Right cardiac atrium (tissue), 5 donors: ENCODE measurements around the gene MISP3. TPM values are rescaled to one million over a fixed set of nuclear protein-coding genes. Genes with fewer than 3 reads are reported as not detected.
A peak's percentile ranks its signal among the peaks of the same experiment; 100 is the strongest.

Experiments
- ATAC-seq, 2 donors: fragments of 200-7000 bp; cut with Tn5 transposase; one replicate each; pipeline versions ENCODE4 v1.8.0 to v1.9.1; 2020; ENCODE audit warnings: moderate library complexity in 2 of 2, mild to moderate bottlenecking in 1 of 2
- DNase-seq, 3 donors: peaks; one replicate each; pipeline ENCODE4 v3.0.0-alpha.2; 2020
- H3K27ac ChIP-seq: one replicate; pipeline ENCODE4 v1.5.1; 2013; ENCODE audit warnings: mild to moderate bottlenecking, low read length, control low read depth, moderate library complexity
- H3K27me3 ChIP-seq: one replicate; pipeline ENCODE4 v1.6.1; 2013; ENCODE audit not compliant: control insufficient read depth, insufficient read depth
- H3K4me1 ChIP-seq: one replicate; pipeline ENCODE4 v1.6.1; 2013; ENCODE audit warnings: low read length; ENCODE audit not compliant: control insufficient read depth, insufficient read depth
- H3K4me3 ChIP-seq: one replicate; pipeline ENCODE4 v1.5.1; 2013; ENCODE audit warnings: low read length, control low read depth
- H3K9me3 ChIP-seq: one replicate; pipeline ENCODE4 v1.6.1; 2013; ENCODE audit warnings: low read length; ENCODE audit not compliant: control insufficient read depth
- WGBS: extraction: QIAGEN DNeasy Blood & Tissue Kit; methylation state at CpG from one replicate; pipeline ENCODE4 v1.1.7; 2013; 5-methylcytosine and 5-hydroxymethylcytosine counted together
- intact Hi-C, 4 donors: fragments of 100-400 bp; cut with DNase I; formaldehyde crosslinking; loops; one replicate each; pipeline versions ENCODE4 v1.11.0 to v1.14.0; 2022 to 2023
- polyA plus RNA-seq: library from polyadenylated mRNA; stranded (reverse); fragments of 200-250 nt; gene quantifications from one replicate; pipeline ENCODE4 v1.2.3, GENCODE V29; 2013
- total RNA-seq, 4 donors: library from RNA; stranded (reverse); fragmentation: NEBNext Ultra II Directional; extraction: Animal tissue kit (Norgen Biotek cat#: 25700); gene quantifications; one replicate each; pipeline ENCODE4 v1.2.1, GENCODE V29; 2021
- donor health status: healthy with polysubstance abuse.
- donor health status: DM: no; HTN: yes; CAD: no.
- donor health status: DM: no; HTN: no; CAD: no.
- donor health status: DM: no; HTN: yes; CAD: no; lungs with severe emphysema.
- donor health status: DM: yes; HTN: yes; CAD: no.

The MISP3 gene
- total and polyA plus RNA-seq, 5 donors, result 6.4 to 11.1 (median 9.4) TPM

DNA sequence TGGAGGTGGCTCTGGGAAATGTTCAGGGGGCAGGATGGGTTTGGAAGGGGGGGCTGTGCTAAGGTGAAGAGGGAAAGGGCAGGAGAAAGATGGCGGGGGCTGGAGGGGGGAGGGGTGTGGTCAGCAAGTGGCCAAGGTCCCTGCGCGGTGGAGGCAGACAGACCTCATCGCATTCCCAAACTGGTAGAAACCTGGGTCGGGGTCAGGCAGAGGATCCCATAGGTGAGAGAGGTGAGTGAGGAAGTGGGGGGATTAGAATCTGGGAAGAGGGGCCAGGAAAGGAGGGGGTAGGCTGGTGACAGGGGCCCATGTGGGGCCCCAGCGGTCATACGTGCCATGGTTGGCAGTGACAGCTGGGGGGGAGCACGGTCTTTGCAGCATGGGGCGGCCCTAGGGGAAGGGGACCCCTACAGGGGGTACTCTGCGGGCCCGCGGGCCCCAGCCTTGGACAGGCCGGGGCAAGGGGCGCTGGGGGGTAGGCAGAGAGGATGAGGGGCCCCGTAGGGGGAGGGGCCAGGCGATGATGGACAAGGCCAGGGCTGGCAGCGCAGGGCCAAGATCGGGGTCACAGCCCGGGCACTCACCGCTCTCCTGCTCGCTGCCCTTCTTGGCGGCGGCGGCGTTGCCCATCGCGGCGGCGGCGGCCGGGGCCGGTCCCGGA, 44.5 kb downstream of the MISP3 start:
- Histone ChIP-seq H3K4me3 (peak overlapping the region; percentile 95), H3K4me1 (peaks cover 19% of the 10 kb centered on the region), H3K27me3 (no peaks in the 10 kb centered on the region), H3K9me3 (no peaks in the 10 kb centered on the region), H3K27ac (peak overlapping the region; percentile 95)
- under 1% methylated on average over 33 of the region's 33 CpGs for WGBS
- intact Hi-C loops, result loop anchor here in 2 of 4 donors (5.0 kb wide), 2 partner anchors 35 to 45 kb away; partner anchors contain the start of gene MISP3 (in 1 of the 2)
- ATAC-seq (no peak), DNase-seq (peak; percentile 64 to 87 (median 80))

DNA sequence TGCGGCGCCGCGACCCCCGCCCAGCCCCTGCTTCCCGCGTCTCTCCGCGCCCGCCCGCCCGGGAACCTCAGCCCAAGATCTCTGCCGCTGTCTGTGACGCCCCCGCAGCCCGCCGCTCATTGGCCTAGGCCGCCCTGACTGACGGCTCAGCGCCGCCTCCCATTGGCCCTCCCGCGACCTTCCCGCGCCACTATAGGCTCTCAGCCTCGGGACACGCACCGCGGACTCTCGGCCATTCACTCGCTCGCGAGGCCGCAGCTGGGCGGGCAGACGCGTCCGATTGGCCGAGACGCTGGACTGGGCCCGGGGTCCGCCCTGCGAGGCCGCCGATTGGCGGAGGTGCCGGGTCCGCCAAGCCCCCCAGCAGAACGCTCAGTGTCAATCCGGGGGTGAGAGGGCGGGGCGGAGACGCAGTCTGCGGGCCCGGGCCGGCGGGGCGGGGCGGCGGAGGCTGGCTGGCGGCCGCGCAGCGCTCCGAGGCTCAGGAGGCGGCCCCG, 45.1 kb downstream of the MISP3 start, which contains the start of gene PRKACA:
Gene PRKACA (minus strand): TSS at position 95 of the 497 bp plus-strand sequence. CDS start 215 bp downstream, outside the sequence.
- Histone ChIP-seq H3K27me3 (no peaks in the 10 kb centered on the region), H3K27ac (peak within 1 kb of the TSS; percentile 99), H3K4me1 (peaks cover 15% of the 10 kb centered on the region), H3K9me3 (no peaks in the 10 kb centered on the region), H3K4me3 (peak within 1 kb of the TSS; percentile 95)
- ATAC-seq (peak; percentile 92 to 94), DNase-seq (peak; percentile 99 to 100 (median 100))
- under 1% methylated on average over 67 of the region's 67 CpGs for WGBS
- intact Hi-C loops, result loop anchor here in 2 of 4 donors (5.0 kb wide), 2 partner anchors 35 to 45 kb away; partner anchors contain the start of gene MISP3 (in 1 of the 2)

DNA sequence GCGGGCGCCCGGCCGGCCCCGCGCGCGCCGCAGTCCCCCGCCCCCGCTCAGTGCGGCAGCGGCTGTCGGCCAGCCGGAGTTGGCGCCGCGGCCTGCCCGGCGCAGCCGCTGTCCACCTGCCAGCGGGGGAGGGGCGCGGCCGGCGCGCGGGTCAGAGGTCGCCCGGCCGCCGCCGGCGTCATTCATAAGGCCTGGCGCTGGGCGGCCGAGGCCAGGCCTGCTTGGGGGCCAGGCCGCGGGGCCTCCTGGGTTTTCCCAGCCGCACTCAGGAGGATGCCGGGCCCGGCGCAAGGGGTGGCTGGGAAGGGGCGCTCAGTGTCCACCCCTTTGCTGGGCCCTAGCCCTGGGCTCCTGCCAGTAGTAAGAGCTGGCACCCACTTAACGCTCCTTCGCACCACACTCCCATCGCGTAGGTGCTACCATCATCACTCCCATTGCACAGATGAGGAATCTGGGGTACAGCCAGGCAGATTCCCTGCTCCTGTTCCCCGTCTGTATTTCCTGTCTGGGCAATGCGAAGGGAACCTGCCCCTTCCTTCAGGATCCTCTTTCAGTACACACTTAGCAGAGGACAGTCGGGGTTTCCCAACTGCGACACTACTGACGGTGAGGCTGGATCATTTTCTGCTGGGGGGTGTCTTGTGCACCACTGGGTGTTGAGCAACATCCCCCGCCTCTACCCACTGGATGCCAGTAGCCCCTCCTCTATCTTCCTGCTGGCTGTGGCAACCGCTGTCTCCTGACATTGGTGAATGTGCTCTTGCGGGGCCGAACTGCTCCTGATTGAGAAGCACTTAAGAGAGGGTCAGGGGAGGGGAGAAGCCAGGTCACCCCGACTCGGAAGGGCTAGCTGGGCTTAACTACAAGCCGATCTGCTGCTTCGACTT, 45.8 kb downstream of the MISP3 start:
- 2% methylated on average over 50 of the region's 61 CpGs for WGBS
- H3K9me3 ChIP-seq, result no peaks in the 10 kb centered on the region
- peak overlapping the region; percentile 99 for H3K27ac ChIP-seq
- ATAC-seq (peak; percentile 58), DNase-seq (peak; percentile 89 to 92 (median 92))
- H3K27me3 ChIP-seq, result no peaks in the 10 kb centered on the region
- H3K4me1 ChIP-seq, result peaks cover 13% of the 10 kb centered on the region
- intact Hi-C loops, result loop anchor here in 2 of 4 donors (5.0 kb wide), 2 partner anchors 36 to 46 kb away; partner anchors contain the start of gene MISP3 (in 1 of the 2)
- H3K4me3 ChIP-seq, result peak overlapping the region; percentile 51

DNA sequence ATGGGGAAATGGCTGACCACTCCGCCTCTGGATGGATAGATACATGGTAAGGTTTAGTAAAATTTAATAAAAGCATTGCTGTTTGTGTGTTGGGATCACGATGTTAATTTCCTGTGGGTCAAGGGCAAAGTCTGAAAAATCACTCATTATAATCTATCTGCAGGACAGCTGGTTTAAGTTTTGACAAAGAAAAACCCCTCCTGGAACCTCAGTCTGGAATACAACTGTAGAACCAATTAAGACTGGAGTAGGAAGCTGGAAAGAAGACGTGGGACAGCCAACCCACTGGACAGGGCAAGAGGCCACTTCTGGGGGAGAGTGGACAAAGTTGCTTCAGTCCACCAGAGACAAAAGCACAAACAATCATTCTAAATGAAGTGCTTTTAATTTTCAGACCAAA, 46.6 kb downstream of the MISP3 start:
- Histone ChIP-seq H3K9me3 (no peaks in the 10 kb centered on the region), H3K4me1 (peaks cover 8% of the 10 kb centered on the region), H3K4me3 (peak overlapping the region; percentile 1), H3K27ac (peak overlapping the region; percentile 99), H3K27me3 (no peaks in the 10 kb centered on the region)
- 35% methylated on average over 3 of the region's 3 CpGs for WGBS
- no peak for ATAC-seq
- intact Hi-C loops, result loop anchor here in 2 of 4 donors (5.0 kb wide), 2 partner anchors 37 to 47 kb away; partner anchors contain the start of gene MISP3 (in 1 of the 2)
- DNase-seq, result no peak

DNA sequence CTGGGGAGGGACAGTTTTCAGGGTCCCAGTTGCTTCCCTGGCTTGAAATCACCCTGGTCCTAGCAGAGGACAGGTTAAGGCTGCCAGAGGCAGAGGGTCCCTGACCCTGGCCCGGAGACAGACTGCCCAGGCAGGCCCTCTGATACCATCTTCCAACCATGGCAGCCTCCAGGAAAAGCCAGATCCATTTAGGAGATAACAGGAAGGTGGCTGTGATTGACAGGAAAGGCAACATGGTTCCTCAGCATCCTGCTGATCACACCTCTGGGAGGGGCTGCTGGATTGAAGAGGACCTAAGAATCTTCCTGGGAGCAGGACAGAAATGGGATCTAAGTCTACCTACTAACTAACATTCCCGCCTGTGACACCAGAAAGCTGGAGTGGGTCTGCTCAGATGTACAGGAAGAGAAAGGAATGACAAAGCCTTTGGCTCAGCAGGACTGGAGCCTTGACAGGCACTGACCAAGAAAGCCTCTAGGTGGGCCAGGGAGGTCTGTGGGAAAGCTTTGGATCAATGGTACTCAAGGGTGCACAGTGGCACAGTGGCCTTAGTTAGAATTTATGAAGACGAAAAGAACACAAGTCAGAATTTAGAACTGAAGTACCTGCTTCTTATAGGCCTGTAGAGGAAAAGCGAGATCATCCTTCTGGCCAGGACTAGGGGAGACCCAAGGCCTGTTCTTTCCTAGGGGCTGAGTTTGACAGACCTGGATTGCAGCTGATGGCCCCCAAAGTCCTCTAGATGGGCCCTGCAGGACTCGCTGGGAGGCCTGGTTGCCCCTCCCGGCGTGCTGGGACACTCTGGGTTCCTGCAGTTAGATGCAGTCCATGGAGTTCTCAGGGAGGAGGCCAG, 47.3 kb downstream of the MISP3 start:
- WGBS, result 91% methylated on average over 7 of the region's 7 CpGs
- Histone ChIP-seq H3K27ac (peak overlapping the region; percentile 99), H3K4me3 (no peak overlapping the region), H3K27me3 (no peaks in the 10 kb centered on the region), H3K4me1 (peaks cover 8% of the 10 kb centered on the region), H3K9me3 (no peaks in the 10 kb centered on the region)
- intact Hi-C loops, result loop anchor here in 2 of 4 donors (5.0 kb wide), 2 partner anchors 38 to 48 kb away; partner anchors contain the start of gene MISP3 (in 1 of the 2)
- DNase-seq (no peak), ATAC-seq (no peak)

DNA sequence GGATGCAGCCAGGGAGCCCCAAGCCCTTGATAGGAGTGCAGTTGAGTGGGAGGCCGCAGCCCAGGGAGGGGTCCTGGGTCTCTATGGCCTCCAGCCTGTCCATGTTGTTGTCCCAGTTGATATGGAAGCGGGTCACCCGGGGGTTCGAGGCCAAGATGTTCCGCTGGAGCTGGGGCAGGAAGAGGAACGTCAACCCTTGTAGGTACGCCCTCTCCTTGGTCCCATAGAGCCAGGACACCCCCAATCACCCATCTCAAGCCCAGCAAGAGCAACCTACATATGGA, 47.9 kb downstream of the MISP3 start:
- intact Hi-C loops, result no loop called here
- ATAC-seq, result no peak

DNA sequence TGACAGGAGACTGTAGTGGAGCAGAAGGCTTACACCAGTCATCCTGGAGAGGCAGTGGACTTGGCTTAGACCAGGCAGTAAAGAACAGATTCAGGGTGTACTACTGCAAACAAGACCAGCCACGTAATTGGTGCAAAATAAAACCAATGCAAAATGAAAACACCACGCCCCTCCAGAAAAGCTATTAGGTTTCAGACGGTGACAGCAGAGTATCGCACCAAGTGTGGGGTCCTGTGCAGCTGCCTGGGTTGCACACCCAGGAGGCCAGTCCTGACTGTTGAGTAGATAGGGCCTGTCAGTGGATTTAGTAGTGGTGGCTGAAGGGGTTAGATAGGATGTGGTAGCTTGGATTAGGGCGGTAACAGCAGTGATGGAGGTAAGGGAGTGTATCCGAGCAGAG, 50.3 kb downstream of the MISP3 start:
- no peak for DNase-seq
- H3K4me1 ChIP-seq, result peaks cover 8% of the 10 kb centered on the region
- H3K27ac ChIP-seq, result no peak overlapping the region
- no peak overlapping the region for H3K4me3 ChIP-seq
- no peaks in the 10 kb centered on the region for H3K27me3 ChIP-seq
- no peaks in the 10 kb centered on the region for H3K9me3 ChIP-seq
- ATAC-seq, result no peak
- intact Hi-C loops, result no loop called here
- WGBS, result 94% methylated on average over 6 of the region's 6 CpGs

More for the DNA sequence above, 47.9 kb downstream of the MISP3 start:
- 96% methylated on average over 7 of the region's 7 CpGs for WGBS
- no peak overlapping the region for H3K27ac ChIP-seq
- H3K9me3 ChIP-seq, result no peaks in the 10 kb centered on the region
- peaks cover 8% of the 10 kb centered on the region for H3K4me1 ChIP-seq
- no peak overlapping the region for H3K4me3 ChIP-seq
- no peaks in the 10 kb centered on the region for H3K27me3 ChIP-seq
- DNase-seq, result peak in 2 of 3 donors; percentile 17 to 67

Other genes with a start within 250 kb of the MISP3 start
- 1 to 10 TPM in 2 of 4 donors, under 1 TPM in 1, not detected in 1; 0.86 to 2.1 (median 1.4) TPM for gene NANOS3, start 195.7 kb upstream of the MISP3 start, total RNA-seq
- 1.7 TPM for gene NANOS3, start 195.7 kb upstream of the MISP3 start, polyA plus RNA-seq
- 1 to 10 TPM in 1 of 4 donors, under 1 TPM in 3; 0.40 to 1.2 (median 0.80) TPM for gene BRME1, start 166.7 kb upstream of the MISP3 start, total RNA-seq
- gene BRME1, start 166.7 kb upstream of the MISP3 start, polyA plus RNA-seq, result 0.48 TPM
- gene CC2D1A, start 166.6 kb upstream of the MISP3 start, total RNA-seq, result 10 to 100 TPM; 21.6 to 26.2 (median 22.3) TPM
- gene CC2D1A, start 166.6 kb upstream of the MISP3 start, polyA plus RNA-seq, result 22.9 TPM
- 1 to 10 TPM; 1.4 to 3.2 (median 2.2) TPM for gene PODNL1, start 134.4 kb upstream of the MISP3 start, total RNA-seq
- gene PODNL1, start 134.4 kb upstream of the MISP3 start, polyA plus RNA-seq, result 1.9 TPM
- 10 to 100 TPM; 20.3 to 24.1 (median 21.1) TPM for gene DCAF15, start 120.3 kb upstream of the MISP3 start, total RNA-seq
- 21.5 TPM for gene DCAF15, start 120.3 kb upstream of the MISP3 start, polyA plus RNA-seq
- gene RFX1, start 66.5 kb upstream of the MISP3 start, total RNA-seq, result 10 to 100 TPM; 10.9 to 15.6 (median 13.5) TPM
- gene RFX1, start 66.5 kb upstream of the MISP3 start, polyA plus RNA-seq, result 7.0 TPM
- not detected for gene RLN3, start 44.6 kb upstream of the MISP3 start, total RNA-seq
- not detected for gene RLN3, start 44.6 kb upstream of the MISP3 start, polyA plus RNA-seq
- gene IL27RA, start 41.0 kb upstream of the MISP3 start, total RNA-seq, result 1 to 10 TPM; 3.3 to 4.7 (median 3.7) TPM
- 3.4 TPM for gene IL27RA, start 41.0 kb upstream of the MISP3 start, polyA plus RNA-seq
- under 1 TPM; 0.38 to 0.58 (median 0.48) TPM for gene PALM3, start 10.7 kb upstream of the MISP3 start, total RNA-seq
- gene PALM3, start 10.7 kb upstream of the MISP3 start, polyA plus RNA-seq, result 0.45 TPM
- not detected for gene C19orf67, start 13.0 kb downstream of the MISP3 start, total RNA-seq
- gene C19orf67, start 13.0 kb downstream of the MISP3 start, polyA plus RNA-seq, result not detected
- gene SAMD1, start 18.0 kb downstream of the MISP3 start, total RNA-seq, result 10 to 100 TPM; 34.0 to 53.8 (median 42.5) TPM
- 32.2 TPM for gene SAMD1, start 18.0 kb downstream of the MISP3 start, polyA plus RNA-seq
- 100 to 1,000 TPM; 351 to 412 (median 373) TPM for gene PRKACA, start 45.0 kb downstream of the MISP3 start, total RNA-seq
- 256 TPM for gene PRKACA, start 45.0 kb downstream of the MISP3 start, polyA plus RNA-seq
- 1 to 10 TPM in 3 of 4 donors, under 1 TPM in 1; 0.56 to 1.4 (median 1.2) TPM for gene ASF1B, start 63.8 kb downstream of the MISP3 start, total RNA-seq
- 0.29 TPM for gene ASF1B, start 63.8 kb downstream of the MISP3 start, polyA plus RNA-seq
- 10 to 100 TPM; 28.4 to 36.9 (median 34.0) TPM for gene ADGRL1, start 133.4 kb downstream of the MISP3 start, total RNA-seq
- gene ADGRL1, start 133.4 kb downstream of the MISP3 start, polyA plus RNA-seq, result 20.1 TPM